GM20431 (cell line): ENCODE results near the gene CASP9.

Experiments used
- in situ Hi-C: fragments of 300-500 bp; cut with MseI, MboI; formaldehyde crosslinking; loops from one replicate; pipeline ENCODE4 v1.15.0; 2020; ENCODE audit warnings: low sequenced_read_pairs; ENCODE audit not compliant: unreplicated experiment

Gene CASP9

DNA sequence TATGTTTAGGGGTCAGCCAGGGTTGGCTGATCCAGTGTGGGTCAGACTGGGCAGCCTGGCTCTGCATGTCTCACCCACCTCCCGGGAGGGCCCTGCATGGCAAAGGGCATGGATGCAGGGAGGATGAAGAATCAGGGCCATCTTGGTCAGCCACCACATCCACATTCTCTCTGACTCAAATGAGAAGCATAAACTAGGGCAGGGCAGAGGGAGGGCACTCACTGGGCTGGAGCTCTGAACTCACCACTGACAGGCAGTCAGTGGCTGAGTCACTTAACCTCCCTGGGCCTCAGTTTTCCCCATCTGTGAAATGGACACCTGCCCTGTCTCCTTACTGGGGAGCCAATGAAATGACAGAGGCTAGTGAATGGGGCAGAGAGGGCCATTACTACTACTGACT is 71.8 kb downstream of the CASP9 start:
- in situ Hi-C loops: no loop called here

DNA sequence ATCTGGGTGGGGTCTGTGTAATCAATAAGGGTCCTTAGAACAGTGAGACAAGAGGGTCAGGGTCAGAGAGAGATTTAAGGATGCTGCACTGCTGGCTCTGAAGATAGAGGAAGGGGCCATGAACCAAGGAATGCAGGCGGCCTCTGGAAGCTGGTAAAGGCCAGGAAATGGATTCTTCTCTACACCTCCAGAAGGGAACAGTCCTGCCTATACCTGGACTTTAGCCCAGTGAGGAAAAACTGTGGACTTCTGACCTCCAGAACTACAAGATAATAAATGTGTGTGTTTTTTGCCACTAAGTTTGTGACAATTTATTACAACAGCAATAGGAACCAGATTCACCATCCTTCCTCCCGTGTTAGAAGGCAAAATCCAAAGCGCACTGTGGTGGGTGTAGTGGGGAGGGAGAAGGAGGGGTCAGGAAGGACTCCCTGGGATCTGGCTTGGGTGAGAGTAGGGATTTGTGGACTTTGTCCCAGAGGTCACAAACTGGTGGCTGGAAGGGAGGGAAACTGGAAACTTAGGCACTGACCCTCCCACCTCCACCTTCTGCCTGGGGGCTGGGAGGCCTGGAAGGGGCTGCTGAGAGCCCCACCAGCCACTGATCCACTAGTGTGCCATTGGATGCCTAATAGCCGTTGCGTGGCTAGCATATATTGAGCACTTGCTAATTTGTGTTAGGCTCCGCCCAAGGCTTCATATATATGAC is 72.8 kb downstream of the CASP9 start:
- in situ Hi-C loops: no loop called here

DNA sequence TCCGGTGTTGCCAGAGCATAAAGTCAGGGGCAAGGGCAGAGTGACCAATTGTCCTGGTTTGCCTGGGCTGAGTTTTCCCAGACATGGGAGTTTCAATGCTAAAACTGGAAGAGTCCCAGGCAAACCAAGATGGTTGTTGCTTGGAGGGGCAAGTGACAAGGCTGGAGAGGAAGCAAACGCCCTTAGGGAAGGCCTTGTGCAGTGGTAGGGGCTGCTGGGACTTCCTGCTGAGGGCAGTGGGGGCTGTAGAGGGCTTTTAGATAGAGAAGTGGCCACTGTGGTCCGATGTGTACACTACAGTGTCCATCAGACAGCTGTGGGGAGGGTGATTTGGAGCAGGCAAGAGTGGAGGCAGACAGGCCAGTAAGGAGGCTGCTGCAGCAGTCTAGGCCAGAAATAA is 74.4 kb downstream of the CASP9 start:
- in situ Hi-C loops: loop anchor here (25.0 kb wide), 1 partner anchor 337 kb away; no protein-coding TSS in a partner anchor

DNA sequence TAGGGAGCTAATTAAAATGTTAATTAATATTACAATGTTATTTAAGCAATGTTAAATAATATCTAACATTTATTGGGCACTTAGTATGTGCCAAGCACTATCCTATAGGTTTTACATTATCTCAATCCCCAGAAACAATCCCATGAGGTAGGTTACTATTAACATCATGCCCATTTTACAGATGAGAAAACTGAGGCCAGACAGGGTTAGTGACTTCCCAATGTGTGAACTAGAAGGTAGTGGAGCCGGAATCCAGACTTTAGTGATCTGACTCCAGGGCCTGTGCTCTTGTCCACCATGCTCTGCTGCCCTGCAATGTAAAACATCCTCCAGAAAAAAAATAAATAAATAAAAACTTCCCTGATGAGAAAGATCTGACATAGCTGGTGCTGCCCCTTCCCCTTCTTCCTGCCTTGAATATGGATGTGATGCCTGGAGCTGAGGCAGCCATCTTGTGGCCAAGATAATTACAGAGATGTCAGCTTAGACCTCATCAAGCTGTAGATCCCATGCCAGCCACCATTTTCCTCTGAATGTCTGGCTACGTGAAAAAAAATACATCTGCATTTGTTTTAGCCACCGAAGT is 75.0 kb downstream of the CASP9 start:
- in situ Hi-C loops: loop anchor here (25.0 kb wide), 1 partner anchor 337 kb away; no protein-coding TSS in a partner anchor

DNA sequence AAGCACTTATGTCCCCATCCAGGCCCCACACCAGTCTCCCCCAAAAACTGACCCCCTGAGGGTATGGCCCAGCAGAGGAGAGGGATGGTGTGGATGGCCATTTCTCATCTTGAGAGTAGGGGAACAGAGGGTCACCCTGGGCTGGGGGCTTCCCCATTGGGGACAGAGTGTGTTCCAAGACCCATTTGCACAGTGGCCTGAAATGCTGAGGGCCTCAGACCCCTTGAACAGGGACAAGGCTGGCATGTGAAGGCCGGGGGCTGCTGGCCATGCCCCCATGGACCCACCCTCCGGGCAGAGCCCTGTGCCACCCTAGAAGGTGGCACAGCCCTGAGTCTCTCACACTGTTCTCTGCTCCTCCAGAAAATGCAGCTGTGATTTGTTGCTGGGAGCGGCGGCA is 77.8 kb downstream of the CASP9 start:
- in situ Hi-C loops: loop anchor here (25.0 kb wide), 1 partner anchor 334 kb away; no protein-coding TSS in a partner anchor

DNA sequence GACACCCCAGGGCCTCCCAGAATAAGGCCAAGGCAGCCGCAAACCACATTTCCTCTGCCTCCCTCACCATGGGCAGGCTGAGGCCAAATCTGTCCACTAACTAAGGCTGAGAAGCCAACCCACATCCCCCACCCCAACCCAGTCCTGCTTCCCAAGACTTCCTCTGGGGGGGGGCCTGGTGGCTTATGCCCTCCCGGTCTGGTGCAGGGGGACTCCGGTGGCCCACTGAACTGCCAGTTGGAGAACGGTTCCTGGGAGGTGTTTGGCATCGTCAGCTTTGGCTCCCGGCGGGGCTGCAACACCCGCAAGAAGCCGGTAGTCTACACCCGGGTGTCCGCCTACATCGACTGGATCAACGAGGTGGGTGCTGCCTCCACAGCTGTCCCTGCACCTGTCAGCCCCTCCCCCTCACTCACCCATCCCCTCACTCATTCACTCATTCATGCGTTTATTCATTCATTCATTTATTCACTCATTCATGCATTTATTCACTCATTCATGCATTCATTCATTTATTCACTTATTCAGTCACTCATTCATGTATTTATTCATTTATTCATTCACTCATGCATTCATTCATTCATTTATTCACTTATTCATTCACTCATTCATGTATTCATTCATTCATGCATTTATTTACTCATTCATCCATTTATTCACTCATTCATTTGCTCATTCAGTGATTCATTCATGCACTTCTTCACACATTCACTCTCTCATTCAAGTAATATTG is 78.5 kb downstream of the CASP9 start:
- in situ Hi-C loops: loop anchor here (25.0 kb wide), 1 partner anchor 333 kb away; no protein-coding TSS in a partner anchor

DNA sequence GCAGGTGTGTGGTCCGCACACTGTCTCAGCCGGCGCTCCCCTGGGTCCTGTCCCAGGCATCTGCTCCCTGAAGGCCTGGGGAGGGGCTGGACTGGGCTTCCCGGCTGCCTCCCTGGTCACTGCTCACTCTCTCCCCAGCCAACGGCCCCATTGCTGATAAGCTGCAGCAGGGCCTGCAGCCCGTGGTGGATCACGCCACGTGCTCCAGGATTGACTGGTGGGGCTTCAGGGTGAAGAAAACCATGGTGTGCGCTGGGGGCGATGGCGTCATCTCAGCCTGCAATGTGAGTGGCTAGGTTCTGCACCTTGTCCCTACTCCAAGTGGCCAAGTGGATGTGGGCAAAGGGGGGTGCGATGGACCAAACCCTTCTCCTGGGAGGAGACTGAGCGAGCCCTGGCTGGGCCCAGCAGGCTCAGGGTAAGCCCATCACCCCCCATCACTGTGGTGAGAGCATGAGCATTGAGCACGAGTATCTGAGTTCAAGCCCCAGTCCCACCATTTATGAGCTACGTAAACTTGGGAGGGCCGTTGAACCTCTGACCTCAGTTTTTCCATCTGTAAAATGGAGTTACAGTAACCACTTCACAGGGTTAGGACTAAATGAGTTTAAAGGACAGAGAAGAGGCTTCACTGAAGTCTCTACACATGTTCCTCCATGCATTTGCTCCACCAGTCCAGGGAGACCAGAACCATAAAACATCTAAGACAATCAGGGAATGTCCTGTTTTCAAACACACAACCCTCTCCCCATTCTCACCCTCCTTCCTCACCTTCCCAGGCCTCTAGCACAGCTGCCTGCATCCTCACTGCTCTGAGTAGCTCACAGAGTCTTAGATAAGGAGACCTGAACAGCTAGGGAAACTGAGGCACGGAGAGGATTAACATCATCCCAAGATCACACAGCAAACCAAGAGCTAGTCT is 79.3 kb downstream of the CASP9 start:
- in situ Hi-C loops: loop anchor here (25.0 kb wide), 1 partner anchor 332 kb away; no protein-coding TSS in a partner anchor

DNA sequence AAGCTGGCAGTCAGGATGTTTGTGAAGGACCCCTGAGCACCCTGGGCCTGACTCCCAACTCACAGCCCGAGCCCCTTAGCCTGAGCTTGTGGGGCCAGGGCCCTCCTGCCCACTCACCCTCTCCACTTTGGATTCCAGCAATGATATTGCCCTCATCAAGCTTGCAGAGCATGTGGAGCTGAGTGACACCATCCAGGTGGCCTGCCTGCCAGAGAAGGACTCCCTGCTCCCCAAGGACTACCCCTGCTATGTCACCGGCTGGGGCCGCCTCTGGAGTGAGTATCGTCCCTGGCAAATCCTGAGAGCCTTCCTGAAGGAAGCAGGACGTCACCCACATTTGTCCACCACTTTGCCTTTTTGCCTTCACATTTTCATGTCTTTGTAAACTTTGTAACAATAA is 80.7 kb downstream of the CASP9 start:
- in situ Hi-C loops: loop anchor here (25.0 kb wide), 1 partner anchor 331 kb away; no protein-coding TSS in a partner anchor

DNA sequence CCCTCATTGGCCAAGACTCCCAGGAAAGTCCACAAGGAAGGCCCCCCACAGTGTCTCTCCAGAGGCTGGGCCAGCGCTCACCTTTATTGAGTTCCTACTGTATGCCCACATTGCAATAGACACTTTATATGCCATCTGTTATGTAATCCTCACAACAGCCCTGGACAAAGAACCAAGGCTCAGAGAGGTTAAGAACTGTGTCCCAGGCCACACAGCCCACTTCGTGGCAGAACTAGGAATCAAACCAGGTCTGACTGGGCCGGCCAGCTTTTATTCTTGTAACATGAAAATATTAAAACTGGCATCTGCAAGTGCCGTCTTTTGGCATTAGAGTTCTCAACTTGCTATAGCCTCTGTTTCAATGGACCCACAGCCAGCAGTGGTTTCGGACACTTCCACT is 81.3 kb downstream of the CASP9 start:
- in situ Hi-C loops: loop anchor here (25.0 kb wide), 1 partner anchor 330 kb away; no protein-coding TSS in a partner anchor

DNA sequence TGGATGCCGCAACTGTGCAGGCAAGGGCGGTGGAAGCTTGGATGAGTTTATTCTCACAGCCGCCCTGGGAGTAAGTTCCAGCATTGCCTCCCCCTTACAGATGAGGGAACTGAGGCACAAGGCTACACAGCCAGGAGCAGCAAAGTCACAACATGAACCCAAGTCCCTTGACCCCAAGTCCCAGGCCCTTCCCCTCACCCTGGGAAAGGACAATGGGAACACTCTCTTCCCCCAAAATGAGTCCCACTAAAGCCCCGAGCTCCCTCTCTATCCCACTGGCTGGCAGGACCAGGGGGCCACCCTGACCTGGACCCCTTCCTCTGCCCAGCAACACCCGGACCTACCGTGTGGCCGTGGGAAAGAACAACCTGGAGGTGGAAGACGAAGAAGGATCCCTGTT is 81.9 kb downstream of the CASP9 start:
- in situ Hi-C loops: loop anchor here (25.0 kb wide), 1 partner anchor 330 kb away; no protein-coding TSS in a partner anchor
